NCI-H1105 treated with DMSO at 0.1 percent for 48 hours (cell line): ENCODE results near the gene CCDC177.

ENCODE experiments used
- DNase-seq: peaks from one replicate; lab custom pipeline; 2025; lab: John Stamatoyannopoulos, UW

Gene CCDC177

GRCh38 chr14:69561893-69562292 lies 12.8 kb downstream of the CCDC177 start:
- no peak for DNase-seq

DNA sequence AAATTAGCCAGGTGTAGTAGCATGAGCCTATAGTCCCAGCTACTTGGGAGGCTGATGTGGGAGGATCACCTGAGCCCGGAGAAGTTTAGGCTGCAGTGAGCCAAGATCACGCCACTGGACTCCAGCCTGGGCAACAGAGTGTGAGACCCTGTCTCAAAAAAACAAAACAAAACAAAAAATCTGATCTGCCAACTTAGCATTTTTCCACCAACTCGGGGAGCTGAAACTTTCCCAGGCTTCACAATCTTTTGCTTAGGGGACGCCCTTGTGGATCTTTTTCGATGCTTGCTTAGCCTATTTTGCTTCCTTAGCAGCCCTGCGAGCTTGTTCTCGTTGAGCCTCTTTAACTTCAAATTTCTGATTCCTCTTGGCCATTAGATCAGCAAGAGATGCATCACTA lies 13.8 kb downstream of the CCDC177 start:
- no peak for DNase-seq

GRCh38 chr14:69559581-69560011 lies 15.1 kb downstream of the CCDC177 start:
- DNase-seq = peak; percentile 87

GRCh38 chr14:69558774-69559173 lies 15.9 kb downstream of the CCDC177 start:
- no peak for DNase-seq

GRCh38 chr14:69554500-69554899 lies 20.2 kb downstream of the CCDC177 start:
- DNase-seq = no peak

DNA sequence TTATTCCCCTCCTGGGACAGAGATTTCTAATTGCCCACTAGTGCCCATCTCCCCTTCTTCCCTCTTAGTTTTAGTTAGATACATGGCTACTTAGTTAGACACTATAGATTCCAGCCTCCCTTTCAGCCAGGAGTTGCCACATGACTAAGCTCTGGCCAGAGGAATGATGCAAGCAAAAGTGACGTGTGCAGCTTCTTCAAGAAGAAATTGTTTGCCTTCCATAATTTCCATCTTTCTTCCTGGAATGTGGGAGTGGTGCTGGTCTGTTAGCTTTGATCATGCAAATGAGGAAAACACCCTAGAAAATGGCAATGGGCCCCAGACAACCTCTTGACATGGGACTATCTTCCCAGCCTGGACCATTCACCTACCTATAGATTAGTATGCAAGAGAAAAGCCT lies 21.4 kb downstream of the CCDC177 start:
- DNase-seq = no peak

- no peak for DNase-seq
Measured at GRCh38 chr14:69551511-69551910, 23.2 kb downstream of the CCDC177 start.

- DNase-seq = no peak
Measured at GRCh38 chr14:69548566-69548965, 26.1 kb downstream of the CCDC177 start.

DNA sequence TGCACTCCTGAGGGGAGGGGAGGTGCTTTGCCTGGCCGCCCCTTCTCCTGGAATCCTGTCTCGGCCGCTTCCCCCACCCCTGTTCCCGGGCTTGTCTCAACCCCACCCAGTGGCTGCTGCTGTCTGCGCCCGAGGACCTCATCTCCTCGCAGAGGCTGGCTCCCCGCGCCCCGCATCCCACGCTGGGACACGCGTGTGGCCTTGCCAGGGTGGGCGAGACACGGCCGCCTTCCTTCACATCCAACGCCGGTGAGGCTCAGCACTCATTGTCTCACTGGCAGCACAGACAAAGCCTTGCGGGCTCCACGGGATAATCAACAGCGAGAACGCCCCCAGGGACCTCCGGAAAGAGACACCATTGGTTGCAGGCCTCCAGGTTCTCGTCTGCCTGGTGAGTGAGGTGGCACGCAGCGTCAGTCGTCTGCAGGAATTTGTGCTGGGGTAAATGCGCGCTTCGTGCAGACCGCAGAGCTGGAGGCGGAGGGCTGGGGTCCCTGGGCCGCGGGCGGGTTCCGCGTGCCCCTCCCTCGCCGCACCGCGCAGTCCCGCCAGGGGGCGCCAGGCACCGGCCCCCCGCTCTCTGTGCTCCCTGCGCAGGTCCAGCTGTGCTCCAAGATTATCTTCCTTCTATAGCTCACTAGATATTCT lies 26.8 kb downstream of the CCDC177 start:
- no peak for DNase-seq

DNA sequence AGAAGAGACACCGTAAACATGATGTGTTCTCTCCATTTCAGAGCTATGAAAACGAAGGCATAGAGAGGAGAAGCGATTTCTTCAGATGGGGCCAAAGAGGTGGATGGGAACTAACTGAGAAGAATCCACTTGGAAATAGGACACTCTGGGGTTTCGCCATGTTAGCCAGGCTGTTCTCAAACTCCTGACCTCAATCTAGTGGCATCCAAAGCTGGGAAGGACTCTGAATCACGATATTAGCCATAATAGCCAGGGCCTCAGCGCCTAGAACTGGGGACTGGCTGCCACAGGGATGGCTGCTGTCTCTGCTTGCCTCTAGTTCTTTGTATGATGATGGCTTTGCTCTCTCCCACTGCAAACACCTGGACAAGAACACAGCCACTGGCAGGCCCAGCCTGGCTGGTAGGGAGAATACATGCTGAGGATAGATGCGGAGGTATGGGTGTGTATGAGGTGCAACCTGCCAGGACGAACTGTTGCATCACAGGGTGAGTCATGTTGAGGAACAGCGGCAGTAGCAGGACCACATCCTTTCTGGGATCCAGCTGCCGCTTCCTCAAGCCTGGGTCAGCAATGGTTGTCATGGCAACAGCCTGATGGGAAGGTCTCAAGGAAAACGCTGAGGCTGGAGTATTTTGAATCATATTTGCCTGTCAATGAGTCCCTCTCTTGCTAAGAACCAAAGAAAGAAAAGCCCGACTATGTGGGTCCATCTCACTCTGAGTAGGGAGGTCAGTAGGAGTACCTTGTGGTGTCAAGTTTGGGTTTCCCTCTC lies 31.1 kb downstream of the CCDC177 start:
- DNase-seq = no peak

- no peak for DNase-seq
Measured at GRCh38 chr14:69542311-69542710, 32.4 kb downstream of the CCDC177 start.

- DNase-seq = no peak
Measured at GRCh38 chr14:69540654-69541335, 33.9 kb downstream of the CCDC177 start.

DNA sequence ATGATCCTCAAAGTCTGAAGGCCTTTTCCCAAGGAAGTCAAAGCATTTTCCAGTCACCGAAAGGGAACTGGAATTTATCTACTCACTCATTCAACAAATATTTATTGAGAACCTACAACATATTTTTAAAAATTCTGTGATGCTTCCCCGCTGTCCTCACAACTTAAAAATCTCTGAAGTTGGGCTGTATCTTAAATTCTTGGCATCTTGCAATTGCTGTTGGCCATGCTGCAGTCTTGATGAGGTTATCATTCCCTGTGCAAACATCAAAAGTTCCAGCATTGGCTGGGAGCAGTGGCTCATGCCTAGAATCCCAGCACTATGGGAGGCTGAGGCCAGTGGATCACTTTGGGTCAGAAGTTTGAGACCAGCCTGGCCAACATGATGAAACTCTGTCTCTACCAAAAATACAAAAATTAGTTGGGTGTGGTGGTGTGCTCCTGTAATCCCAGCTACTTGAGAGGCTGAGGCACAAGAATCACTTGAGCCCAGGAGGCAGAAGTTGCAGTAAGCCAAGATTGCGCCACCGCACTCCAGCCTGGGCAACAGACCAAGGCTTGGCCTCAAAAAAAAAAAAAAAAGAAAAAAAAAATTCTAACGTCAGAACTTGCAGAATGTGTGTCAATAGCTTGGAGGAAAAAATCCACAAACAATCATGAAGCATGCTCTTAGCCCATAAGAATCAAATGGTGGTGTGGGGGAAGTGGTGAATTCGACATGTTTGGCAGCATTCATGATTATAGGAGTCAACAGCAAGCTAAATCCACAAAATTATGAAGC lies 34.9 kb downstream of the CCDC177 start:
- no peak for DNase-seq

DNA sequence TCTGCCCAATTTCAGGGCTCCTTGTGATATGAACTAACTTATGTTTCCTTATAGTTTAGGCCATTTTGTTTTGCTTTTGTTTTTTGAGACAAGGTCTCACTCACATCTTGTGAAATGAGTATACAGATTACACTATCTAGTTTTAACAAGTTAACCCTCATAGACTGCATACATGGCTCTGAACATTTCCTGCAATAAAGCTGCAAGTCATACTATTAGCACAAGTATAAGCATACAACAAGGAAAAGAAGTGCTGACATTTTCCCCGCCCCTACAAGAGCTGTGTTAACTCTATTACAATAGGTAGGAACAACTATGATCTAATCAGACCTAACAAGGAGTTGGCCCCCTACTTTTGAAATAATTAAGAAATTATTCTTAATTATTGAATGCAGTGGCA lies 35.9 kb downstream of the CCDC177 start:
- no peak for DNase-seq

DNA sequence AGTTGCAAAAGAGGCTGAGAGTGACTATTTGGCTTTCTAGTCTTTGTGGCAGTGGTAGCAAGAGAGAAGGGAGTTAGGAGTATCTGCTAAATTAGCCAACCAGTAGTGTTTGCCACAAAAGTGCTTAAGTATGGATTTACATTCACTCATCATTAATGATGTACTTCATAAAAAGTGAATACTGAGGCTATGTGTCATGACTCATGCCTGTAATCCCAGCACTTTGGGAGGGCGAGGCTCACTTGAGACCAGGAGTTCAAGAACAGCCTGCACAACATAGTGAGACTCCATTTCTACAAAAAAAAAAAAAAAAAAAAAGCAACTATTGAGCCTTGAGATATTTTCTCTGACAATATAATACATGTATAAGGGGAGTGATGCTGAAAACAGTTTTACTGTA lies 36.8 kb downstream of the CCDC177 start:
- DNase-seq = no peak

GRCh38 chr14:69536971-69537370 lies 37.7 kb downstream of the CCDC177 start:
- no peak for DNase-seq

DNA sequence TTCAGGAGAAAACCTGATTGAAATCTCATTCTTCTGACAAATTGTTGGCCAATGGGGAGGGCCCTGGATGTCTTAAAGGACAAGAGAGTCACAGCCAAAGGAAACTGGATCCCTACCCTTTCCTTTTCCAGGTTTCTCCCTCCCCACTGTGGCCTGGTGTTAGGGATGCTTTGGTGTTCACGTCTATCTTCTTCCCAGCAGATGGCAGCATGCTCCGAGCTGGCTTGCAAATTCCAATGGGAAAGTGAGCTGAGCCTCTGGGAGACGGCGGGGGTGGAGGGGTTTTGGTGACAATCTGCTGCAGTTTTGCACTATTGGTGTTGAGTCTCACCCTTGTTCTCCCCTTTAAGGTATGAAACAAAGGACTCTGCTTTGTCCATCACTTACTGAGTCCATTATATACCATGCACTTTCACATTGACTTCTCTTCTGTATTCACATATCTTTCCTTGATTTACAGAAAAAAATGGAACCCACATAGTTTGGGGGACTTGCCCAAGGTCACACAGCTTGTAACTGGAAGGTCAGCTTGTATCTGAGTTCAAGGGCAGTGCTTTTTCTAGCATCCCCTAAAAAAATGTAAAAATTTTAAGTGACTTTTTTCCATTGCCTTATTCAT lies 39.3 kb downstream of the CCDC177 start:
- peak; percentile 76 for DNase-seq

- DNase-seq = no peak
Measured at GRCh38 chr14:69532561-69533340, 41.9 kb downstream of the CCDC177 start.

DNA sequence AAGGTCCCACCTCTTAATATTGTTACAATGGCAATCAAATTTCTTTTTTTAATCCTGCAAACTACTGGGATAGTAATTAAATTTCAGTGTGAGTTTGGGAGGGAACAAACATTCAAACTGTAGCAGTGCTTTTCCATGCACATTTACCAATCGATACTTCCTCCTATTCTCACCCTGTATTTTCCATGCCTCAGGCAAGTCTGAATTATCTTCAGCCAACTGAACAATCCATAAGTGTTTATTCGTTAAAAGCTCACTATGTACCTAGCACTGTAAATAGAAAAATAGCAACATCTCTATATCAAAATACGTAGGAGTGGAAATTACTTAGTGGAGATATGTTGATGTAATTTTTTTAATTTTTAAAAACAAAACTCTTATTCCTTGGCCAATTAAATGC lies 43.5 kb downstream of the CCDC177 start:
- no peak for DNase-seq

DNA sequence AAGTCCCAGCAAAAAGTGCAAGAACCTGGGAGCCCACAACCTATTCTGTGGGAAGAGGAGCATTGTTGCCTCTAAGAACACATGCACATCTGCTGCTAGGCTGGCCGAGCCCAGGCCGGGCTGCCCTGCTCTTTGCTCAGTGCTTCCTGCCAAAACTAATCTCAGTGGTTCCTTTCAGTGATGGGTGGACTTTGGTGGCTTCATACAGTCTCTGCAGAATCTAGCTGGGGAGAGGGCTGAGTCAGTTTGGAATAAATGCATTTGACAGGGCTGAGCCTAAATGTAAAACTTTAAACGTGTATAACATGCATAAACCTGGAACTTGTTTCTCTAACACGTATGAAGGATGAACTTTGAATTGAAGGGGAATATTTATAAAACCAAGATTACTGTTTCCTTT lies 44.6 kb downstream of the CCDC177 start:
- DNase-seq = no peak

GRCh38 chr14:69529563-69529962 lies 45.1 kb downstream of the CCDC177 start:
- DNase-seq = no peak
